Stimulated activated CD4-positive, alpha-beta T cell treated with anti-CD3 and anti-CD28 coated beads, Interleukin-12 subunit alpha, Interleukin-12 subunit beta, amount 100 ng/mL, for 48 hours (primary cell): ENCODE results near the gene NOL8.

Experiments used
- DNase-seq, 3 donors: peaks; one replicate each; pipeline ENCODE4 v3.0.0-alpha.2; 2020; ENCODE audit warnings: low read depth in 2 of 3, low spot score in 1 of 3

Gene NOL8

DNA sequence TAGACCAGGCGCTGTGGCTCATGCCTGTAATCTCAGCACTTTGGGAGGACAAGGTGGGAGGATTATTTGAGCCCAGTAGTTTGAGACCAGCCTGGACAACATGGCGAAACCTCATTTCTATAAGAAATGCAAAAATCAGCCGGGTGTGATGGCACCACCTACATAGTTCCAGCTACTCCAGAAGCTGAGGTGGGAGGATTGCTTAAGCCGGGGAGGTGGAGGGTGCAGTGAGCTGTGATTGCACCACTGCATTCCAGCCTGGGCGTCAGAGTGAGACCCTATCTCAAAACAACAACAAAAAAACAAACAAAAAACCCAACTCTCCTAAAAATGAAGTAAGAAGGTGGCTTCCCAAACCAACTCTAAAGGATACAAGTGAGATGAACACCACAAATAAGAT is 54.6 kb downstream of the NOL8 start:
- DNase-seq, result no peak

DNA sequence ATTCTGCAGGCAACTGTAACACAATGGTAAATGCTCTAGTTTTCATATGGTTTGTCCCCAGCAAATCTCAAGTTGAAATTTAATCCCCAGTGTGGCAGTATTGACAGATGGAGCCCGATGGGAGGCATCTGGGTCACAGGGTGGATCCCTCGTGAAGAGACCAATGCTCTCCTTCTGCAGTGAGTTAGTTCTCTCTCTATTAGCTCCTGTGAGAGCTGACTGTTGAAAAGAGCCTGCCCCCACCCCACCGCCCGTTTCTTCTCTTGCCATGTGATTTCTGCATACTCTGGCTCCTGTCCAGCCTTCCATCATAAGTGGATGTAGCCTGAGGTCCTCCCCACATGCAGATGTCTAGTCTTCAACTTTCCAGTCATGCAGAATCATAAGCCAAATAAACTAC is 58.7 kb downstream of the NOL8 start:
- DNase-seq, result no peak

DNA sequence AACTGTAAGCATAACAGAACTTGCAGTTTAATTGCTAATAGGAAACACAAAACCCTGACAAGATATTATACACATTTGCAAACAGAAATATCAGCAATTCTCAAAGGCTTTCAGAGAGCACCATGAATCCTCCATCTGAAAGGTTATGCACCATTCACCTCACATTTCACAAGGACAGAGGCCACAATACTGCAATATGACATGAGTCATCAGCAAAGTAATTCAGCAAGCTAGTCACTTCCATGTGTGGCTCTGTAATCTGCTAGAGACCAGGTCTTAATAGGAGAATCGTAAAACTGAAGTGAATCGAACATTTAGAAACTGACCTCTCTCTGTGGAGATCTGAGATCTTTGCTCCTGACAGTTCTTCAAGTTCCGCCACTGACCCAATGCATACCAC is 60.0 kb downstream of the NOL8 start:
- no peak for DNase-seq

DNA sequence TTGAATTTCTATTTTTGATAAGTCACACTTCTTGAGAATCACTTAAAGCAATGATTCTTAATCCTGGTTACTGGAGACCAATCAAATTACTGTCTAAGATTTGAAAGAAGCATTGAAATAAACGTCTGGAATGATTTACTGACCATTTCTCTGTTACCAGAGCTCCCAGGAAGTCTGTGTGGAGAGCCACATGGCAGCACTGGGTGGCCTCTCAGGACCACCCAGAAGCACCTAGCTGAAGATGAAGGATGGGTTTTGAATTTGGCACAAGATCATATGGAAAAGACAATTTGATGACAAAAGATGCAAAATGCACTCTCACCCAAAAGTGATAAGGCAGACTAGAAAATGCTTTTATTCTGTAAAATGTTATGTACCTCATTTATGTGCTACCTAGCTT is 62.0 kb downstream of the NOL8 start:
- no peak for DNase-seq

DNA sequence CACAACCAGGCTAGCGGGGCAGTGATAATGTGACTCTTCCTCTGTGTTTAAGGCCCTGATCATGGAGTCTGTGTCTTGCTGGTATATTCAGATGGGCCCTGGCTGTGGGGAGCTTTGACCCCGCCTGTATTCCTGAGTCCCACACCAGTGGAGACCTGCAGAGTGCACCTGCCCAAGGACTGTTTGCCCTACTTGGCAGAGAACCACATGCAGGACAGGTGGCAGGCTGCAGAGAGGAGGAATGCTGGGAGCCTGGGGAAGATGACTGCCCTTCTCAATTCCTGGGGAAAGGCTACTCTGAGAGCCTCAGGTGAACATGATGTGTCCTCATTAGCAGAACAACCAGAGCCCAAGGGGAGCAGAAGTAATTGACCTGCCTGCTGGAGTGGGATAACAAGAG is 67.8 kb downstream of the NOL8 start:
- no peak for DNase-seq

DNA sequence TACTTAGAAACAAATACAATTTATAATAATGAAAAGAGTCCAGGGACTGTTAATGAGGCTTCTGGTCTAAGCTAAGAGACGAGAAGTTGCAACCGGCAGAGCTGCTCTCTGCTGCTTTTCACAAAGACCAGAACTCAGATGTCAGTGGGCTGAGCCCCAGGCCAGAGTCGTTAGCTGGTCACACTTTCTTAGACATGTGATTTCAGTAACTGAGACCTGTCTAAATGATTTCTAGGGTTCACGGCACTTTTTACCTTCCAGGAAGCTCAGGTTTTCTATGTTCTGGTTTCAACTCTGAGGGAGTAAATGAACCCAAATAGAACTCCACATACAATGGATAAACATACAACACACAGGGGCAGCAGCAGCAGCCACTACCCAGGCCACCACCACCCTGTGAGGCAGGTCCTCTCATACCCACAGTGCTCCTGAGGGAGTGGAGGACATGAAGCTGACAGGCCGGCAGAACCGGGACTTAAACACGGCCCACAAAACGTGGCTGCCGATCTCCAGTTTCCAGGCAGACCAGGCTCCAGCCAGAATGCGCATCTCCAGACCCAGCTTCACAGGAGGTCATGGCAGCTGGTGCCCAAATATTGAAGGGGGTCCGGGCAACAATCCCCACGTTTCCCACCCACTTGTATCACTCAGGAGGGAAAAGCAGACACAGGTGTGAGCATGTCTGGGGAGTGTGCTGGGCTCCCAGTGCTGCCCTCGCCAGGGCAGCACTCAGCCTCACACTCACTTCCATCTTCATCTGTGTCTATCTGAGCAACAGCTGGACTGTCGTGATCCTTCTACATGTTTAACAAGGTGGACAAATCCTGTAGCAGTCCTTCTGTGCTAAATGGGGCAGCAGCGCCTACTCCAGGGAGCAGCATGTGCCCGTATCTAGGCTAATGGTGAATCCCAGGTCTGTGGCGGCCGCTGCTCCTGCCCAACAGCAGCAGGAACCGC is 70.5 kb downstream of the NOL8 start:
- no peak for DNase-seq

DNA sequence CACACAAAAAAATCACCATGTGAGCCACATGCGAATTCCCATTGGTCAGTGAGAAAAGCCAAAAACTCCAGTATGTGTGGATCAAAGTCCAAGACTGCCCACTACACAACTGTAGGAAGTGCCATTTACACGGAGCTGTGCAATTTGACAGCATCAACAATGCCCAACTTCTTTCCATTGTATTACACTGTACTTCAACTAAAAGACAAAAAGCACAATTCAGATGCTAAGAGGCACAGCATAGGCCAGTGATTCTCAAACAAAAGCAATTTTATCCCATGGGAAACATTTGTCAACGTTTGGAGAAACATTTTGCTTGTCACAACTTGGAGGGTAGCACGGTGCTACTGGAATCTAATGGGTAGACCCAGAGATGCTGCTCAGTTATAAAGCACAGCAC is 71.5 kb downstream of the NOL8 start:
- no peak for DNase-seq

DNA sequence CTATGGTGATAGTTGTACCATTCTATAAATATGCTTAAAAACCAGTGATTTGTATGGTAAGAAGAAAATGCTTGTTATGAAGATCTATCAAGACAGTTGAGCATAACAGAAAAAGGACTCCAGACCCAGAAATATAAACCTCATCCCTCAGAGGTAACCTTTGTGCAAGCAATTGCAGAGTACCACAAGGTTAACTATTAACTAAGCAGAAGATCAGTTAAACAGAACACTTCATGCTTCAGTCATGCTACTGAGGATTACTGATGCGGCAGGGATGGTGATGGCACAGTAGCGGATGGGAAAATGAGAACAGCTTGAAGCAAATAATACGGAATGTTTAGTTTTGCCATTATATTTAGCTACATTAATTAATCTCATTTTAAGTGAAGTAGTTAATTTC is 77.2 kb downstream of the NOL8 start:
- DNase-seq, result no peak
